GM10266 (cell line): ENCODE results near the gene EGFR.

Experiments used
- DNase-seq: peaks from one replicate; pipeline ENCODE4 v3.0.0; 2012; ENCODE audit errors: extremely low spot score
- CTCF ChIP-seq: IDR thresholded peaks from 2 replicates; pipeline ENCODE4 v1.5.1; 2012; ENCODE audit warnings: mild to moderate bottlenecking, low read depth; ENCODE audit not compliant: control insufficient read depth, insufficient read depth; ENCODE audit errors: missing control alignments

The EGFR gene

DNA sequence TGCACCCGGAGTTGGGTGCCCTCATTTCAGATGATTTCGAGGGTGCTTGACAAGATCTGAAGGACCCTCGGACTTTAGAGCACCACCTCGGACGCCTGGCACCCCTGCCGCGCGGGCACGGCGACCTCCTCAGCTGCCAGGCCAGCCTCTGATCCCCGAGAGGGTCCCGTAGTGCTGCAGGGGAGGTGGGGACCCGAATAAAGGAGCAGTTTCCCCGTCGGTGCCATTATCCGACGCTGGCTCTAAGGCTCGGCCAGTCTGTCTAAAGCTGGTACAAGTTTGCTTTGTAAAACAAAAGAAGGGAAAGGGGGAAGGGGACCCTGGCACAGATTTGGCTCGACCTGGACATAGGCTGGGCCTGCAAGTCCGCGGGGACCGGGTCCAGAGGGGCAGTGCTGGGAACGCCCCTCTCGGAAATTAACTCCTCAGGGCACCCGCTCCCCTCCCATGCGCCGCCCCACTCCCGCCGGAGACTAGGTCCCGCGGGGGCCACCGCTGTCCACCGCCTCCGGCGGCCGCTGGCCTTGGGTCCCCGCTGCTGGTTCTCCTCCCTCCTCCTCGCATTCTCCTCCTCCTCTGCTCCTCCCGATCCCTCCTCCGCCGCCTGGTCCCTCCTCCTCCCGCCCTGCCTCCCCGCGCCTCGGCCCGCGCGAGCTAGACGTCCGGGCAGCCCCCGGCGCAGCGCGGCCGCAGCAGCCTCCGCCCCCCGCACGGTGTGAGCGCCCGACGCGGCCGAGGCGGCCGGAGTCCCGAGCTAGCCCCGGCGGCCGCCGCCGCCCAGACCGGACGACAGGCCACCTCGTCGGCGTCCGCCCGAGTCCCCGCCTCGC is at the start of gene EGFR:
TSS of gene EGFR (plus strand) at position 657 of the 830 bp plus-strand sequence. CDS start 261 bp downstream, outside the sequence.
- no peak for DNase-seq
- no peak for TF ChIP-seq CTCF

DNA sequence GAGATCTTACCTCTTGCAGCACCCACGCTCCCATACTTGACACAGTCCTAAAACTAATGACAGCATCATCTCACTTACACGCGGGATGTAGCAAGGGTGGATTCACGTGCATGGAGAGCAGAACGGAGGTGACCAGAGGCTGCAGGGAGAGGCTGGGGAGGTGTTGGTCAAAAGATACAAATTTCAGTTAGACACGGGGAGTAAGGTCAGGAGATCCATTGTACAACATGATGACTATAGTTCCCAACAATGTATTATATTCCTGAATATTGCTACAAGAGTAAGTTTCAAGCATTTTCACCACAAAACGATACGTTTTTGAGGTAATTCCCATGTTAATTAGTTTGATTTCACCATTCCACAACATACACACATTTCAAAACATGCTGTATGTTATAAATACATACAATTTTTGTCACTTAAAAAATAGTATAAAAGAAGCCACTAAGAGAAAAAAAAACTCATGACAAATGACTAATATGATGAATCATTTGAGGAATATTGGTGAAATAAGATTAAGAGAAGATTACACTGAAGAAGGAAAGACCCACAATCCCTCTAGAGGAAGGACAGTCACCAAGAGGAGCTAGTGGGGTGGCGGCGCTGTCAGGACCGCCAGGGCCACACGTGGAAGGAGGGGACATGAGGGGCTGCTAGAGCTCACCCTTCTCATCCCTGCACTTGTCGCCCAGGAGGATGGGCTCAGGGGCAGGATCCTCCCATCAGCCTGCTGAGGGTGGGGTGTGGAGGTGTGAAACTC is 49.4 kb upstream of the EGFR start:
- TF ChIP-seq CTCF = no peak
- DNase-seq = no peak

DNA sequence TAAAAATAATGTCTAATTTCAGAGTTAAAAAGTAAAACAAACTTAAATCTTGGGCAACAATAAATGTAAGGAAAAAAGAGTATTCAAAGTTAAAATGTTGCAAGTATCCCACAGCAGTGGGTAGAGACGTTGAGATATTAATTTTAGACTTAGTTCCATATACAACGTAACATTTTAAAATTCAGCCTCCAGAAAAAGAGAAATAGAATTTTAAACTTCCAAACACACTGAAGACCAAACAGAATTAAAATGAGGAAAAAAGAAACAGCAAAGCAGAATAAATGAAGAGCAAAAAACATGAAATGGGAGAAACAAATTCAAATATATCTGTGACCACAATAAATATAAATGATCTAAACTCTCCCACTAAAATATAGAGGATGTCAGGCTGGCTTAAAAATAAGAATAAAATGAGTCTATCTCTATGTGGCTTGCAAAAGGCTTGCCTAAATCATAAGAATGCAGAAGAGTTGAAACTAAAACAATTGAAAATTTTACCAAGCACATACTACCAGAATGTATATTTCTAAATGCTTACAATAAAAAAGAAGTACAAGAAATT is 46.0 kb upstream of the EGFR start:
- no peak for TF ChIP-seq CTCF
- DNase-seq = no peak

- no peak for TF ChIP-seq CTCF
- no peak for DNase-seq
These were observed 40.3 kb upstream of the EGFR start for GRCh38 chr7:54978364-54979116.

DNA sequence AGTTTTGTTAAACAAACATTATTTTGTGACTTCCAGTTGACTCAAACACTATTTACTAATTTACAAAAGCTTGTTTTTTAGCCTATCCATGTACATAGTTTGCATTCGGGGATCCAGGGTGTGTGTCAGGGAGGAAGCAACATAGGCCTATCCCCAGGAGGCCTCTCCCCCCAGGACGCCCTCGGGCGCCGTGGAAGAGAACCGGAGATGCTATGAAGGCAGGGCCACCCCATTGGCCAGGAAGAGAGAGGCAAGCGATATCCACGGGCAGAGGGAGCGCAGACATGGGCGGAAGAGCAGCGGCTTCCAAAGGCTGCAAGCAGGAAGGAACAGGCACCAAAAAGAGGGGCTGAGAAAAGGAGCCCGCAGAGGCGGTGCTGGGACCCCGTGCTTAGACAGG is 38.3 kb upstream of the EGFR start:
- DNase-seq = no peak
- TF ChIP-seq CTCF = no peak

- DNase-seq = no peak
- no peak for TF ChIP-seq CTCF
These were observed 36.9 kb upstream of the EGFR start for GRCh38 chr7:54981913-54982312.
